Activated naive CD8-positive, alpha-beta T cell treated with anti-CD3 and anti-CD28 coated beads, Interleukin-2, amount 10 ng/mL, durations not matched to agents 7 days and 5 days (primary cell): Measurements from ENCODE around the gene ITM2C. TPM values are rescaled to one million over a fixed set of nuclear protein-coding genes. Genes with fewer than 3 reads are reported as not detected.

ENCODE experiments used
- ATAC-seq: fragments of 150-1000 bp; cut with Tn5 transposase; one replicate; pipeline ENCODE4 v1.10.0; 2021; ENCODE audit warnings: low read depth, moderate library complexity
- POLR2A ChIA-PET: fragments of 350-600 bp; sonication (Branson Sonifier 250); formaldehyde crosslinking; loops from one replicate; lab custom pipeline; 2021; ENCODE audit warnings: antibody characterized with exemption; lab: Charles Lee
- DNase-seq: peaks from one replicate; pipeline ENCODE4 v3.0.0; 2021
- H3K27ac Mint-ChIP-seq: one replicate; pipeline ENCODE4 v1.8.0; 2022; ENCODE audit warnings: mild to moderate bottlenecking, mixed read lengths
- H3K27me3 Mint-ChIP-seq: one replicate; pipeline ENCODE4 v1.8.0; 2022; ENCODE audit warnings: mild to moderate bottlenecking, moderate library complexity, mixed read lengths
- H3K36me3 Mint-ChIP-seq: one replicate; pipeline ENCODE4 v1.8.0; 2021; ENCODE audit warnings: mild to moderate bottlenecking, mixed read lengths
- H3K4me1 Mint-ChIP-seq: one replicate; pipeline ENCODE4 v1.8.0; 2021; ENCODE audit warnings: mixed read lengths
- H3K4me3 Mint-ChIP-seq: one replicate; pipeline ENCODE4 v1.8.0; 2022; ENCODE audit warnings: mild to moderate bottlenecking, moderate library complexity, mixed read lengths
- H3K9me3 Mint-ChIP-seq: one replicate; pipeline ENCODE4 v1.8.0; 2021; ENCODE audit warnings: mixed read lengths
- total RNA-seq, 2 experiments: library from RNA; stranded (reverse); gene quantifications; one replicate each; pipeline ENCODE4 v1.2.3, GENCODE V29; 2021

The ITM2C gene
- total RNA-seq, 2 experiments from 2014 or later = 102 to 105 TPM

DNA sequence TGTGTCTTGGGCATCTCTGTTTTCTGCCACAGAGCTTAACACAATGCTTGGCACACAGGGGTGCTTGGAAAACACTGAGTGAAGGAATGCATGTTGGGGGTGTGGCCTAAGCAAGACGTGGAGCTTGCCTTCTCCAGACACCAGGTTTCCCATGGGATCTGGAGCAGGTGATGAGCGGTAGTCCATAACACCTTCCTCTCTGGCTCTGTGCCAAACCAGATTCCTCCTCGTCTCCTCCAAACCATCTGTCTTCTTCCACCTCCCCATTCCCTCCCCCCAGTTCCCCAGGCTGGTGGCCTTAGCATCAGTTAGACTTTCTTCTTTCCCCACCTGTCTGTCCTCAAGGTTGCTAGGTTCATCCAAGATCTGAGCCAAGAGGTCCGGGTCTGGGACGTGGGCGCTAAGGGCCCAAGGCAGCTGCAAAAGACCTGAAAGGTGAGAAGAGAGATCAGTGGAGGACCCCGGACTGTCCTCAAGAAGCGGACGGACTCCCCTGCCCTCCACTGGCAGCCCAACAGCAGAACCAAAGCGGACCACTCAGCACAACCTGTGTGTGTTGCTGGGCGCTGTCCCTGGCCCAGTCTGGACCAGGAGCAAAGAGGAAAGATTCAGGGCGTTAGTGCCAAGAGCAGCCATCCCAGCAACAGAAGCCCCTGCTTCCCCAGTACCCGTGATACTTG is 1.2 kb upstream of the ITM2C start:
- DNase-seq (no peak), ATAC-seq (no peak)
- peaks cover 9% of the 10 kb centered on the region for H3K27me3 Mint-ChIP-seq
- POLR2A ChIA-PET = interaction anchor here (0.8 to 3.9 kb wide), 4 partner anchors 13 to 124 kb away, joined by 3 to 53 read pairs (median 3); no protein-coding TSS in a partner anchor
- H3K36me3 Mint-ChIP-seq = no peaks in the 10 kb centered on the region
- peaks cover 44% of the 10 kb centered on the region for H3K4me1 Mint-ChIP-seq
- H3K27ac Mint-ChIP-seq = no peak overlapping the region
- H3K4me3 Mint-ChIP-seq = peak overlapping the region; percentile 90
- no peaks in the 10 kb centered on the region for H3K9me3 Mint-ChIP-seq

DNA sequence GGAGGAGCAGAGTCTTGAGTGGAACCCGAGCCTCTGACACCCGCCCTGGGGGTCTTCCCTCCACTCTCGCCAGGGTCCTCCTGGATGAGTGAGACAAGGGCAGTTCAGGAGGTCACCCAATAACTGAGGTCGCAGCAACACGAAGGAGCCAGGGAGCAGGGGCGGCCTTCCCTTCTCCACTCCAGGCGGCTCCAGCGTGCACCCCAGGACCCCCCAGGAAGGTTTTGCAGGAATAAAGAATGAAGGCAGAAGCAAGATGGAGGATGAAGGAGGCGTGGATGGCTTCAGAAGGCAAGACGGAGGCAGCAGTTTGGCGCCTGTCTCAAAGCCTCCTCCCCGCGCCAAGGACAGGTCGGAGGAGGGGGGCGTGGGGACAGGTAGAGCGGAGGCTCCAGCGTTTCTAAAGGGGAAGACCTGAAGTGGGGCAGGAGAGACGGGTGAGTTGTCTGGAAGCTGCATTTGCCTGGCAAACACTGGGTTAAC is 579 bp upstream of the ITM2C start:
- H3K4me3 Mint-ChIP-seq = peak overlapping the region; percentile 90
- POLR2A ChIA-PET = interaction anchor here (0.6 to 3.9 kb wide), 5 partner anchors 13 to 120 kb away, joined by 3 to 53 read pairs (median 3); partner anchors contain the start of gene GPR55
- H3K27me3 Mint-ChIP-seq = peaks cover 9% of the 10 kb centered on the region
- H3K27ac Mint-ChIP-seq = peak overlapping the region; percentile 78
- DNase-seq (no peak), ATAC-seq (no peak)
- H3K9me3 Mint-ChIP-seq = no peaks in the 10 kb centered on the region
- peaks cover 44% of the 10 kb centered on the region for H3K4me1 Mint-ChIP-seq
- no peaks in the 10 kb centered on the region for H3K36me3 Mint-ChIP-seq

DNA sequence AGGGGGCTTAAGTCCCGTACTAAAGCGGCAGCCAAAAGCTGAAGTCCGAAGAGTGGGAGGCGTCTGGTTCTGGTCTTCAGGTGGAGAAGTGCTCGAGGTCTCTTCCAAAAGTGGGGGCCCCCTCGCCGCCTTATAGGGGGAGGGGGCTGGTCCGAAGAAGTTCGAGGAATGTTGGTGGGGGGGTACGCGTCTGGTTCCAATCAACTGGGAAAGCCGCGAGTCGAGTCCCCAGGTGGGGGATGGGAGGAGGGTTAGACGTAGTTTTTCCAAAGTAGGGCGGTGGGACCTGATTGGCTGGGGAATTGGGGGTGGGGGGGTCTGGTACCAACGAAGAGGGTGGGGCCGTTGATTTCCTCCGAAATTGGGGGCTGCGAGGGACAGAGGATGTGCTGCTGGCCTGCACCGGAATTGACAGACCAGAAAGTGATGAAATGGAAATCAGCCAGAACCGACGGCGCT is 594 bp downstream of the ITM2C start:
- Mint-ChIP-seq H3K27ac (peak overlapping the region; percentile 84), H3K27me3 (peaks cover 6% of the 10 kb centered on the region), H3K9me3 (no peaks in the 10 kb centered on the region), H3K36me3 (peaks cover 1% of the 10 kb centered on the region), H3K4me3 (peak overlapping the region; percentile 89), H3K4me1 (peaks cover 46% of the 10 kb centered on the region)
- no peak for ATAC-seq
- DNase-seq = no peak
- POLR2A ChIA-PET = interaction anchor here (0.6 to 3.9 kb wide), 7 partner anchors 12 to 164 kb away, joined by 3 to 53 read pairs (median 4); partner anchors contain the start of gene GPR55

DNA sequence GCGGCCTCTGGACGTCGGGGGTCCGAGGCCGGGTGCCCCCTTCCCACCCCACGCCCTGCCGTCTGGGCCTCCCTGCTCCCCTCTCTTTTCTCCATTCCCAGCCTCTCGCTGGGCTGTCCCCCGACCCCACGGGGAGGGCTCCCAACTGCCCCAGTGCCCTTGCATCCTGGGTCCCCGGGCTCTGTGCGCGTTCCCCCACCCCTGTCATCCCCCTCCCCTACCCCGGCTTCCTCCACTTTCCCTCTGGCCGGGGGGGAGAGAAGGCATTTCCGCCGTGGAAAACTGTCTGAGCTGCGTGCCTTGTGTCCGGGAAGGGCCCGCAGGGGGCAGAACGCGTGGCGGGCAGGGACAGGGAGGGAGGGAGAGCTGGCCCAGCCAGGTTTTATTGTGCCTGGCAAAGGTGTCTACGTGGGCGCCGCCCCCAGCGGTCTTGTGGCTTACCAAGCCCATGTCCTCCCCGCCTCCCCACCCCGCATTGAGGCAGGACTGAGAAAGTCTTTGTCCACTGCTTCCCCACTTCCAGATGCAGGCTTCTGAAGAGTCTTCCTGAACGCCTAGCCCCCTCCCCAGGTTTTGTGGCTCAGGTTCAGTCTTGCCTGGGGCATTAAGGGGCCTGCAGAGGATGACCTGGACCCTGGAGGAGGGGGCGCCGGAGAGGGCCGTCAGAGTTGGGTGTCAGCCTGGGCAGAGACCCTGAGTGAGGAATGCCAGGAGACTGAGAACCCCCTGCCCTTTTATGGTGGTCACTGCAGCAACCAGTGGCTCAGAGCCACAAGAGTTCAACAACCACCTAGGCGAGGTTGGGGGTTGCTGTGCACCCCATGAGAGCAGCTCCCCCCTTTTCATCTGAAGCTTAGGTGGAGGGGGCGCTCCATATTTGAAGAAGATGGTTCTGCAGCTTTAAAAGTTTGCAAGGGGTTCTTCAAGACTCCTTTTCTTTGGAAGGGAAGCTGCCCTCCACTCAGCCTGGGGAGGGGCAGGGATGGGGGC is 1.3 kb downstream of the ITM2C start:
- ATAC-seq (no peak), DNase-seq (peak; percentile 66)
- Mint-ChIP-seq H3K4me1 (peaks cover 42% of the 10 kb centered on the region), H3K27me3 (peaks cover 6% of the 10 kb centered on the region), H3K4me3 (peak overlapping the region; percentile 89), H3K36me3 (peaks cover 1% of the 10 kb centered on the region), H3K27ac (peak overlapping the region; percentile 84), H3K9me3 (no peaks in the 10 kb centered on the region)
- POLR2A ChIA-PET = interaction anchor here (0.6 to 3.9 kb wide), 8 partner anchors 11 to 204 kb away, joined by 3 to 53 read pairs (median 4); partner anchors contain the start of gene GPR55

DNA sequence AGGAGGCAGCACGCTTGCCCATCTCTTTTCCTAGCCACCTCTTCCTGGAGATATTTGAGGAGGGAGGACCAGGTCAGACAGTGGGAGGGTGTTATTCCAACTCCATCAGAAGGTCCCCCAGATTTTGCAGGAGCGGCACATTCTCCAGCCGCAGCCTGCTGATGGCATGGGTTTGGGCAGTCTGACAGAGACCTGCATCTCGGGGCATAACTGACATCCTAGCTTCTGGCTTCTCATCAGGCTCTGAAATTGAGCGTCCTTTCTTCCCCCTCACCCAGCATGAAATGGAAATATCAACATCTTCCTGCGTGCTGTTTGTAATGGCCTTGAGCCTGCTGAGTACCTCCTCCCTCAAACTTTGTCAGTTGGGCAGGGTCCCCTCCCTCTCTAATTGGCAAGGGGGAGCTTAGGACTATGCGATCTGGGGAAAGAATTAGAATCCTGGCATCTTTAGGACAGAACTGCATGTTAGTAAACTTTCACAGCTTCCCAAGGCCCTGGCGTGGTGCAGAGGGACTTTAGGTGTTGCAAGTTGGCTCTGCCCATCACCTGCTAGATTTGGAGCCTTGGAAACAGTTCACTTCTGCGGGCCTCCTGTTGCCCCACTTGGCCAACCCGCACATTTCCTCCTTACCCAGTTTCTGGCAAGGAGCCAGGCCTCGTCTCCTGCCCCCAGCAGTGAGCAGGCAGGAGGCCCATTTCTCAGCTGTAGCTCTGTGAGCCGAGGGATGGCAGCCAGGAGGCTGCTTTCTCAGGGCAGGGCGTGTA is 2.2 kb downstream of the ITM2C start:
- Mint-ChIP-seq H3K36me3 (peaks cover 1% of the 10 kb centered on the region), H3K4me3 (peak overlapping the region; percentile 89), H3K27ac (peak overlapping the region; percentile 84), H3K4me1 (peaks cover 35% of the 10 kb centered on the region), H3K9me3 (no peaks in the 10 kb centered on the region), H3K27me3 (peaks cover 4% of the 10 kb centered on the region)
- POLR2A ChIA-PET = interaction anchor here (0.6 to 3.9 kb wide), 2 partner anchors 10 to 12 kb away, joined by 3 to 53 read pairs; no protein-coding TSS in a partner anchor
- ATAC-seq (peak; percentile 11), DNase-seq (no peak)

DNA sequence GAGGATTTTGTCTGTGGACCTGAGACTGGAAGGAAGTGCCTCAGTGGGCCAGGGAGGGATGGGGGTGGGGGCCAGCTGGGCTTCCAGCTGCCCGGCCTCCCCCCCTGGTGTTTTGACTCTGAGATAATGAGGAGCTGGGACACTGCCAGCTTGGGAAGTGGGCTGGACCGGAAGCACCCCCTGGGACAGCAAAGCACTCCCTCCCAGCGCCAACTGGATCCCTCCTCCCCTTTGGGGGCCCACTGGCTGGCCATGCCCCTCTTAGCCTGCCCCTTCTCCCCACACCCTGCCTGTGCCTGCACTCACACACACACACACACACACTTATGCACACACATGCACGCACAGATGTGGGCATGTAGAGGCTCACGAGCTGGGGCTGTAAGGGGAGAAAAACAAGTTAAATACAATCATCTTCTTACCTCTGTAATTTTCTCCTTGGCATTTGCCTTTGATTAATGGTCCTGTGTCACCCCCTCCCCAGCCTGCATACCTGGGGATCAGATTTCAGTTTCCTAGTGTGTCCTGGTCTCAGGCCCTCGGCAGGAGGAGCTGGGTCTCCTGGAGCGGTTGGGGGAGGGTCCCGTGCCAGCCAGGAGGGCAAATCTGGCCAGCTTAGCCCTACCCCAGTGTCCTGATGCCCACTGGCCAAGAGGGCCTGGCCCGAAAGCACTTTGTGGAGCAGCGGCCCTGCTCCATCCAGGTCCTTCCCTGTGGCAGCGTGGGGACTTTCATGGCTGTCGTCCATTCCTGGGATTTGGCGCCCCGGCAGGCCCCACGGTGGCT is 3.6 kb downstream of the ITM2C start:
- Mint-ChIP-seq H3K9me3 (no peaks in the 10 kb centered on the region), H3K36me3 (peaks cover 1% of the 10 kb centered on the region), H3K4me3 (no peak overlapping the region), H3K4me1 (peaks cover 41% of the 10 kb centered on the region), H3K27ac (no peak overlapping the region), H3K27me3 (peaks cover 4% of the 10 kb centered on the region)
- POLR2A ChIA-PET = interaction anchor here (0.7 kb wide), 1 partner anchor 91 kb away, joined by 3 read pairs; no protein-coding TSS in a partner anchor
- DNase-seq (no peak), ATAC-seq (no peak)

DNA sequence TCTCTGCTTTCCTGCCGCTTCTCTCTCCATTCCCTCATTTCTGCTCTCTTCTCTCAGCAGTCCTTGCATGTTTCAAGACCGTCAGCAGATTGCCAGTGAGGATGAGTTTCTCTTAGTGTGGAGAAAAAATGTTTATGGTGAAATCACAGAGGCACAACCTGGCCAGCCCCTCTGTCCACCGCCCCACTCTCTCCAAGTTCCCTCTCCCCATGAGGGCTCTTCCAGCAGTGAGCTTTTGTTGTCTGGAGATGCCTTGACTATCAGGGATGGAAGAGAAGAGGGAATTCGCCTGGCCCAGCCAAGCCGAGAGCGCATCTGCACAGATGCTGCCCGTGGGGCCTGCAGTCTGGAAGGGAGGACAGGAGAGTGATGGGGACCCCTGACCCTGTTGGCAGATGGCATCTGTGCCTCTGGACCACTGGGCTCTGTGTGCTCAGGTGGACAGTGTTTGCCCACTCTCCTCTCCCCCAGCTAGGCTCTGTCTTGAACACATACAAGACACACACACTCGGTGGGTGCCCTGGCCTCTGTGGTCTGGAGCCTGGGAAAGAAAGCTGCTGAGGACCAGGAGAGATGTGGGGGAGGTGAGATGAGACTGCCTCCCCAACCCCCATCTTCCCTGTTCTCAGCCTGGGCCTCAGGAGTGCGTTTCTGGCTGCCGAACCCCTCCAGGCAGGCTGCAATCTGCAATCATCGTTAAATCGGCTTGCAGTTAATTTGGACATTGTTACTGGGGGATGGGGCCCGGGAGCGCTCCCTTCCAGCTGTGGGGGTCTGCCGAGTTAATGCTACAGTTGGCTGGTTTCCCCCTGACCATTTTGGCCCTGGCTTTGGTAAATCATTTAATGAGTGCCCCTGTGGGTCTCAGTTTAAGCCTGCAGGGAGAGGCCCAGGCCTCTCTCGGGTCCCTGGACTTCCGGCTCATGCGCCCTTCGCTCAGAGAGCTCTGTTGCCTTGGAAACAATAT is 4.5 kb downstream of the ITM2C start:
- H3K9me3 Mint-ChIP-seq = no peaks in the 10 kb centered on the region
- H3K4me1 Mint-ChIP-seq = peaks cover 38% of the 10 kb centered on the region
- H3K27ac Mint-ChIP-seq = no peak overlapping the region
- H3K36me3 Mint-ChIP-seq = peaks cover 1% of the 10 kb centered on the region
- POLR2A ChIA-PET = no interaction called here
- ATAC-seq (no peak), DNase-seq (no peak)
- no peak overlapping the region for H3K4me3 Mint-ChIP-seq
- peaks cover 4% of the 10 kb centered on the region for H3K27me3 Mint-ChIP-seq

GRCh38 chr2:230869914-230870543 is 5.3 kb downstream of the ITM2C start:
- ATAC-seq (no peak), DNase-seq (no peak)
- no peak overlapping the region for H3K4me3 Mint-ChIP-seq
- H3K4me1 Mint-ChIP-seq = peaks cover 39% of the 10 kb centered on the region
- H3K27ac Mint-ChIP-seq = no peak overlapping the region
- H3K9me3 Mint-ChIP-seq = no peaks in the 10 kb centered on the region
- peaks cover 4% of the 10 kb centered on the region for H3K36me3 Mint-ChIP-seq
- POLR2A ChIA-PET = no interaction called here
- peaks cover 1% of the 10 kb centered on the region for H3K27me3 Mint-ChIP-seq

DNA sequence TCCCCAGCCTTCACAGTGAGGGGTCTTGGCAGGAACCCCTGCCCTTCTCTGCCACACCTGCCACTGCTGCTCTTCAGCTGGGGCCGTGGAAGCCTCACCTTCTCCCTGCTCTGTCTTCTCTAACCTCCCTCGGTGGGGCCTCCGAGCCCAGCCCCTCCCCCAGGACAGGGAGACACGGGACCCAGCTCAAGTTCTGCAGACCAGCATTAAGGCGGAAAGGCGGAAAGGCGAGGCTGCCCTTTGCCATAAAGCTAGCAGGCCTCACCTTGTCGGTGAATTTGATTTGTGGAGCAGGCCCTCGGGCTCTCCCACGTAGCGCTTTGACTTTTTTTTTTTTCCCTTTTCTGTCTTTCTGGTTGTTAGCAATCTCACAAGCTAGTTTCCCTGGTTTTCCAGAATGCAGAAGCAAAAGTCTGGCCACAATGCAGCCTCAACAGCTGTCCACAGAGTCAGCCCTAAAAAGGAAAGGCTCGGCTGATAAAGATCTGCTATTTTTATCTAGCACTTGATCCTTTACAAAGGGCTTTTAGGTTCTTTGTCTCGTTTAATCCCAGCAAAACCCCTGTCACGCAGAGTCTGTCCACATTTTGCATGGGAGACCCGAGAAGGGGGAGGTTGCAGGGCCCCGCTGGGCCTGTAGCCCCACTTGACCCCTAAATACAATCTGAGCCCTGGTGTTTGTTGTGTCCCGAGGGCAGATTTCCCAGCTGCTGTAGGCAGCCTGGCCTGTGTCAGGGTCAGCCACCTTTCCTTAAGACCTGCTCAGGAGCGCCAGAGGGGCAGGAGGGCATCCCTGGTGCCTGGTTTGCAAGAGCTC is 6.0 kb downstream of the ITM2C start:
- no peak for DNase-seq
- Mint-ChIP-seq H3K9me3 (no peaks in the 10 kb centered on the region), H3K4me1 (peaks cover 41% of the 10 kb centered on the region), H3K4me3 (no peak overlapping the region), H3K27me3 (peaks cover 1% of the 10 kb centered on the region), H3K36me3 (peaks cover 8% of the 10 kb centered on the region), H3K27ac (no peak overlapping the region)
- no peak for ATAC-seq
- POLR2A ChIA-PET = no interaction called here

DNA sequence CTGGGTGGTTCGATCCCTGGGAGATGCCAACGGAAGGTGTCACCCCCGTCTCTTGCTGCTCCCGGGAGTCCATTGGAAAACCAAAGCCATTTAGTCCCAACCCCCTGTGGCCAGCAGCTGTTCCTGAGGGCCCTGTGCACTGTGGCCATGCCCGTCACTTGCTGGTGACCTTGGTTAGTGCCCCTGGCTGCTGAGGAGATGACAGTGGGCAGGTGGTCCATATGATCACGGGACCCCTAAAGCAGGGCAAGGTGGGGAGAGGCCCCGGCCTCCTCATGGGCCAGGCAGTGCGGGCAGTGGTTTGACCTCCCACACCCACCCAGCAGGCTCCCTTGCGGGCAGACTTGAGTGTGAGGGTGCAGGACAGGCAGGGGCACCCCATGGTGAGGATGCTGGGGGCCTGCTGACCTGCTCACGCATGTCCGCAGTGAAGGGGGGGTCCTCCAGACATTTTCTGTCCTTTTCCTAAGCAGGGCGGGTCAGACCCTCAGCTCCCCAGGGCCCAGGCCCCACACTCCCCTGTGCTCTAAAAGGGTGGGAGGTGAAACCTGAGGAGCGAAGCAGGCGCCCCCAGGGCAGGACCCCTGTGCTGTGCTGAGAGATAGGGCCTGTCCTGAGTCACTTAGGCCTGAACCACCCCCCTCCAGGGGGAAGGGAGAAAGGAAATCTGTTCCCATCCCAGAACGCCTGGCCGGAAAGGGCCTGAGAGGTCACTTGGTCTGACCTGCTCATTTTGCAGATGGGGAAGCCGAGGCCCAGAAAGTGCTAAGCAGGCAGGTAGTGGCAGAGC is 6.8 kb downstream of the ITM2C start:
- DNase-seq = no peak
- Mint-ChIP-seq H3K36me3 (peaks cover 12% of the 10 kb centered on the region), H3K4me3 (no peak overlapping the region), H3K9me3 (no peaks in the 10 kb centered on the region), H3K4me1 (peaks cover 36% of the 10 kb centered on the region), H3K27ac (no peak overlapping the region), H3K27me3 (peaks cover 1% of the 10 kb centered on the region)
- POLR2A ChIA-PET = no interaction called here
- ATAC-seq = no peak
